Astrocyte (in vitro differentiated cells and primary cell): ENCODE results near the gene IQCC. TPM values are rescaled to one million over a fixed set of nuclear protein-coding genes. Genes with fewer than 3 reads are reported as not detected.

Experiments
- DNase-seq: peaks from one replicate; pipeline ENCODE4 v3.0.0-alpha.2; 2010; ENCODE audit warnings: low read depth
- FAIRE-seq: peaks from 2 replicates; lab custom pipeline; 2011; peaks lifted over from hg19 to GRCh38; lab: Jason Lieb, UNC
- H2AFZ ChIP-seq: 2 replicates; pipeline ENCODE4 v1.6.0; 2012; ENCODE audit warnings: low read depth, low read length, inconsistent platforms
- H3K27ac ChIP-seq: 2 replicates; pipeline ENCODE4 v1.5.1; 2011; ENCODE audit warnings: low read depth, low read length, inconsistent platforms
- H3K27me3 ChIP-seq: 2 replicates; pipeline ENCODE4 v1.6.0; 2011; ENCODE audit warnings: low read length, inconsistent platforms; ENCODE audit not compliant: insufficient read depth
- H3K36me3 ChIP-seq: 2 replicates; pipeline ENCODE4 v1.5.1; 2011; ENCODE audit warnings: low read length, inconsistent platforms; ENCODE audit not compliant: insufficient read depth
- H3K4me1 ChIP-seq: 2 replicates; pipeline ENCODE4 v1.5.1; 2011; ENCODE audit warnings: low read length, inconsistent platforms; ENCODE audit not compliant: insufficient read depth
- H3K4me2 ChIP-seq: 2 replicates; pipeline ENCODE4 v1.6.0; 2012; ENCODE audit warnings: low read length, inconsistent platforms
- H3K4me3 ChIP-seq: 2 replicates; pipeline ENCODE4 v1.5.1; 2011; ENCODE audit warnings: low read depth, mild to moderate bottlenecking, low read length, inconsistent platforms; ENCODE audit not compliant: insufficient read depth
- H3K79me2 ChIP-seq: 2 replicates; pipeline ENCODE4 v1.6.0; 2012; ENCODE audit warnings: mild to moderate bottlenecking, low read length, inconsistent platforms; ENCODE audit not compliant: insufficient read depth
- H3K9ac ChIP-seq: 2 replicates; pipeline ENCODE4 v1.6.0; 2012; ENCODE audit warnings: mild to moderate bottlenecking, low read length, inconsistent platforms
- H3K9me3 ChIP-seq: 2 replicates; pipeline ENCODE4 v1.5.1; 2012; ENCODE audit warnings: low read depth, mild to moderate bottlenecking, low read length, inconsistent platforms; ENCODE audit not compliant: insufficient read depth
- H4K20me1 ChIP-seq: 2 replicates; pipeline ENCODE4 v1.6.0; 2012; ENCODE audit warnings: low read length, inconsistent platforms; ENCODE audit not compliant: insufficient read depth
- H3K27ac Mint-ChIP-seq: one replicate; pipeline ENCODE4 v1.8.0; 2021; ENCODE audit warnings: mild to moderate bottlenecking, mixed read lengths; ENCODE audit not compliant: unreplicated experiment
- H3K27me3 Mint-ChIP-seq: one replicate; pipeline ENCODE4 v1.8.0; 2021; ENCODE audit warnings: low read depth, mixed read lengths; ENCODE audit not compliant: unreplicated experiment
- H3K36me3 Mint-ChIP-seq: one replicate; pipeline ENCODE4 v1.8.0; 2021; ENCODE audit warnings: low read depth, mixed read lengths; ENCODE audit not compliant: unreplicated experiment
- H3K4me1 Mint-ChIP-seq: one replicate; pipeline ENCODE4 v1.8.0; 2021; ENCODE audit warnings: low read depth, mixed read lengths; ENCODE audit not compliant: unreplicated experiment
- H3K4me3 Mint-ChIP-seq: one replicate; pipeline ENCODE4 v1.8.0; 2021; ENCODE audit warnings: mild to moderate bottlenecking, moderate library complexity, mixed read lengths; ENCODE audit not compliant: unreplicated experiment
- H3K9me3 Mint-ChIP-seq: one replicate; pipeline ENCODE4 v1.8.0; 2021; ENCODE audit warnings: mild to moderate bottlenecking, mixed read lengths; ENCODE audit not compliant: unreplicated experiment
- EZH2 ChIP-seq: IDR thresholded peaks from 2 replicates; pipeline ENCODE4 v1.6.1; 2012; ENCODE audit warnings: mild to moderate bottlenecking, low read length, inconsistent platforms; ENCODE audit not compliant: insufficient read depth
- total RNA-seq: library from RNA; stranded (reverse); gene quantifications from 2 replicates; pipeline ENCODE4 v1.2.1, GENCODE V29; 2021
- TF ChIP-seq, protein P1 (sequence below): IDR thresholded peaks from 2 replicates; pipeline ENCODE4 v1.5.1; 2011; ENCODE audit warnings: low read depth, mild to moderate bottlenecking, inconsistent platforms, low read length, moderate library complexity; ENCODE audit not compliant: insufficient read depth

Gene IQCC
- total RNA-seq, 1 donor from 2014 or later: 1.0 TPM

DNA sequence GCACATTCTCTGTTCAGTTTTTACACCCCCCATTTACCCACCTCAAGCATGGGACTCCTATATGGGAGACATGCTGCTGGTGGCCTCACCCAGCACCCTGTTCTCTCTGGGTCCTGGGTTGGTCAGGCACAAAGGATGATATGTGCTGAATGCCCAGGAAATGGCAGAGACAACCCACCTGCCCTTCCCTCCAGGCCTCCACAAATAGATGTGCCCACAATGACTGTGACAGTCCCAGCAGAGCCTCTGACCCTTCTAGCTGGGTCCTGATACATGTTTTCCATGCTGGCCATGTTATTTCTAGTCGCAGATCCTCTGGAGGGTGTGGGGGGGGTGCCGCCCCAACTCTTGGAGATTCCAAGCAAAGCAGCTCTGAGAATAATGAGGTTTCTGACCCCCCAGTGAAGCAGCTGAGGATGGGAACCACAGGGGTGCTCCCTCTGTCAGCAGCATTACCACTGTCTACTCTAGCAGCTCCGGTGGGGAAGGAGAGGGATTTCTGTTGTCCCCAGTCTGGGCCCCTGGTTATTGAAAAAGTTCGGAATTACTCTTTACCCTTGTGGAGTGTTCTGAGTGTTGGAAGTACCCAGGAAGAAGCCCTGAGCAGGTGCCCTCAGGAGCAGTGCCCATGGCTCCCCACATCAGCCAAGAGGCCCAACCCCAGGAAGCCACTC, 6.3 kb upstream of the IQCC start:
- no peak for FAIRE-seq
- no peaks in the 10 kb centered on the region for H3K9me3 Mint-ChIP-seq
- Histone ChIP-seq H3K9me3 (no peaks in the 10 kb centered on the region), H4K20me1 (peaks cover 27% of the 10 kb centered on the region), H3K27ac (no peak overlapping the region), H2AFZ (no peak overlapping the region), H3K9ac (no peak overlapping the region), H3K79me2 (no peaks in the 10 kb centered on the region), H3K4me1 (peaks cover 22% of the 10 kb centered on the region), H3K4me3 (no peak overlapping the region), H3K36me3 (peaks cover 34% of the 10 kb centered on the region), H3K4me2 (peak overlapping the region; percentile 96), H3K27me3 (no peaks in the 10 kb centered on the region)
- H3K4me1 Mint-ChIP-seq: peaks cover 28% of the 10 kb centered on the region
- no peak for DNase-seq
- peak overlapping the region; percentile 37 for H3K27ac Mint-ChIP-seq
- no peak for TF ChIP-seq EZH2
- TF ChIP-seq, protein P1, sequence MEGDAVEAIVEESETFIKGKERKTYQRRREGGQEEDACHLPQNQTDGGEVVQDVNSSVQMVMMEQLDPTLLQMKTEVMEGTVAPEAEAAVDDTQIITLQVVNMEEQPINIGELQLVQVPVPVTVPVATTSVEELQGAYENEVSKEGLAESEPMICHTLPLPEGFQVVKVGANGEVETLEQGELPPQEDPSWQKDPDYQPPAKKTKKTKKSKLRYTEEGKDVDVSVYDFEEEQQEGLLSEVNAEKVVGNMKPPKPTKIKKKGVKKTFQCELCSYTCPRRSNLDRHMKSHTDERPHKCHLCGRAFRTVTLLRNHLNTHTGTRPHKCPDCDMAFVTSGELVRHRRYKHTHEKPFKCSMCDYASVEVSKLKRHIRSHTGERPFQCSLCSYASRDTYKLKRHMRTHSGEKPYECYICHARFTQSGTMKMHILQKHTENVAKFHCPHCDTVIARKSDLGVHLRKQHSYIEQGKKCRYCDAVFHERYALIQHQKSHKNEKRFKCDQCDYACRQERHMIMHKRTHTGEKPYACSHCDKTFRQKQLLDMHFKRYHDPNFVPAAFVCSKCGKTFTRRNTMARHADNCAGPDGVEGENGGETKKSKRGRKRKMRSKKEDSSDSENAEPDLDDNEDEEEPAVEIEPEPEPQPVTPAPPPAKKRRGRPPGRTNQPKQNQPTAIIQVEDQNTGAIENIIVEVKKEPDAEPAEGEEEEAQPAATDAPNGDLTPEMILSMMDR: no peak
- peaks cover 11% of the 10 kb centered on the region for H3K36me3 Mint-ChIP-seq
- no peaks in the 10 kb centered on the region for H3K27me3 Mint-ChIP-seq
- peak overlapping the region; percentile 54 for H3K4me3 Mint-ChIP-seq

DNA sequence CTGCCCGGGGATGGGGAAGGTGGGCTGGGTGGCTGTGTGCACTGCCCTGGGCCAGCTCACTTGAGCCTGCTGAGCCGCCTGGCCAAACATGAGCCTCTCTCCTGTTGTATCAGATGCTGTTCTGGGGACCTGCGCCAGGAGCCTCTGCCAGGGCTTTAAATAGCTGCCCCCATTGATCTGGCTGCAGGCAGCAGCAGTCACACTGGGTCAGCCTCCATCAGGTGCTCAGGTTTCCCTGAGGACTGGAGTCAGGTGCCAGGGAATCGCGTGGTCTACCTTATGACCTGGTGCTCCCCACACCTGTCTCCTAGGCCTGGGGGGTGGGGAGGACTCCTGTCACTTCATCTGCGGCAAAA, 5.8 kb upstream of the IQCC start:
- Histone ChIP-seq H3K4me2 (peak overlapping the region; percentile 96), H3K27ac (peak overlapping the region; percentile 88), H3K9ac (peak overlapping the region; percentile 91), H4K20me1 (peaks cover 22% of the 10 kb centered on the region), H3K4me3 (peak overlapping the region; percentile 78), H3K79me2 (no peaks in the 10 kb centered on the region), H2AFZ (no peak overlapping the region), H3K27me3 (no peaks in the 10 kb centered on the region), H3K9me3 (no peaks in the 10 kb centered on the region), H3K36me3 (peaks cover 29% of the 10 kb centered on the region), H3K4me1 (peaks cover 22% of the 10 kb centered on the region)
- no peak for TF ChIP-seq EZH2
- TF ChIP-seq, protein P1: no peak
- peak overlapping the region; percentile 86 for H3K4me3 Mint-ChIP-seq
- H3K27ac Mint-ChIP-seq: peak overlapping the region; percentile 79
- H3K36me3 Mint-ChIP-seq: peaks cover 7% of the 10 kb centered on the region
- DNase-seq (no peak), FAIRE-seq (no peak)
- no peaks in the 10 kb centered on the region for H3K27me3 Mint-ChIP-seq
- peaks cover 28% of the 10 kb centered on the region for H3K4me1 Mint-ChIP-seq
- no peaks in the 10 kb centered on the region for H3K9me3 Mint-ChIP-seq
